GM18861 (cell line): ENCODE data around the gene WDR5.

Source experiments
- ATAC-seq: cut with Tn5 transposase; IDR thresholded peaks from one replicate; pipeline ENCODE4 v1.9.1; 2021; ENCODE audit not compliant: unreplicated experiment

Gene WDR5

DNA sequence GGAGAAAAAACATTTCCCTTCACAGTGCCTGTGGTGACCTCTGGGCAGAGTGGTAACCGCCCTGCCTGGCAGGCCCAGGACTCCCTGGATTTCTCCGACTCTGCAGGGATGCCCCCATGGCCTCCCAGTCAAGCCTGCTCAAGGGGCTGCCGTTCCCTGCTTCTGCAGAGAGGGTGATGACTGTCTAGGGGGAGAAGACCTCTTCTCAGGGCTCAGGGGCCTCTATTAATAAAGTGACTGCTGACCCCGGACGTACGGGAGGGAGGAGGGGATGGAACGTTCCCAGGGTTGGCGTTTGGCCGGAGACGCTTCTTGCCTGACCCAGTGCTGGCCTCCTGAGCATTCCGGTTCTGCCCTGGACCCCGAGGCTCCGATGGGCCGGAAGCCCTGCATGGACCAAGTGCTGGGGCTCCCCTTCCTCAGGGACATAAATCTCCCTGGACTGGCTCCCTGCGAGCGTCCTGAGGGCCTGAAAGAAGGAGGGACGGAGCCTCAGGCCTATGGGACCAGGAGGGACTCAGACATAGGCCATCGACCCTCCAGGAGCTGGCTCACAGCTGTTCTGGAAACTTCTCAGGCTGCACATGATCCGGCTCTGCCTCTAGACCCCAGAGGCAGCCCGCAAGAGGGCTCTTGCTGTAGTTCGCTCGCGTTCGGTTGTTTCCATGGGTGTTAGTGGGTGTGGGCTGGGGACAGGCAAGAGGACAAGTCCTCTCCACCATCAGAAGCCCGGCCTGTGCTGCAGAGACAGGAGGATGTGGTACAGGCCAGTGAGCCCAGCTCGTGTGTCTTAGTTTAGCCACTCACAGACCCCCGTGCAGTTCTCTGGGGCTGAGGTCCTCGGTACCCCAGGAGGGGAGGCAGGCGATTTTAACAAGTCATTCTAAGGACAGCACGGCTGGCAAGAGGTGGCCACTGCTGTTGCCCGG, 36.6 kb downstream of the WDR5 start:
- no peak for ATAC-seq

DNA sequence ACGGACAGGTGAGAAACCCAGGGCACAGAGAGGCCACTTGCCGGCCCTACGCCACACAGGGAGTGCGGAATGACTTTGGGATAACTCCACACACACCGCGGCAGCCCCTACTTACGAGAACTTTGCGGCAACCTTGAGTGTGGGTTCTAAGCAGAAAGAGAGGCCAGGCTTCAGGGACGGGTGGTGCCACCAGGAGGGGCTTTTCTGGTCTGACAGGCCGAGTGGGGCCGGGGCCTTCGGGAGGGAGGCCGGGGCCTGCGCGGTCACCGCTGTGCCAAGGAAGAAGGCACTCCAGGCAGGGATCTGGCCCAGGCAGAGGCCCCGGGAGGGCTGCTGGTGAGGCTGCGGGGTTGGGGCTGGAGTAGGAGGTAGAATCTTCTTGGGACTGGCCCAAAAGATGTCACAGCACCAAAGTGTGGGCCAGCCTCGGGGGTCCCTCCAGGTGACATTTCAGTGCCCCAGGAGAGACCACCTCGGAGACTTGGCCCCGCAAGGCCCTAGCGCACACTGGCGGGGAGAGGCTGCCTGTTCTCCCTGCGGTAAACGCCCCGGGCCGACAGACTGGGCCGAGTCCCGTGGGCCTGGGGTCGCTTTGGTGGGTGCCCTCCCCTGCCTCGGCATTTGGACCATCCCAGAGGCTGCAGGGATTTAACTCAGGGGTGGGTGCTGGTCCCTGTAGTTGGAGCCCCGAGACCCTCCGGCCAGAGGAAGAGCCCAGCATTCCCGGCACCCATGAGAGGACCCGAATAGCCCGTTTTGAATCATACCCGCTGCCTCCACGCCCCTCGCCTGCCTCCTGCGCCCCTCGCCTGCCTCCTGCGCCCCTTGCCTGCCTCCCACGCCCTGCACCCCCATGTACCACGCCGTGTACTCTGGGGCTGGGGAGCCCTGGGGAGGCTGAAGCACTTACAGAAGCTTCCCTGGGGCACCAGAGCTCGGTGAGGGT, 37.5 kb downstream of the WDR5 start:
- no peak for ATAC-seq

DNA sequence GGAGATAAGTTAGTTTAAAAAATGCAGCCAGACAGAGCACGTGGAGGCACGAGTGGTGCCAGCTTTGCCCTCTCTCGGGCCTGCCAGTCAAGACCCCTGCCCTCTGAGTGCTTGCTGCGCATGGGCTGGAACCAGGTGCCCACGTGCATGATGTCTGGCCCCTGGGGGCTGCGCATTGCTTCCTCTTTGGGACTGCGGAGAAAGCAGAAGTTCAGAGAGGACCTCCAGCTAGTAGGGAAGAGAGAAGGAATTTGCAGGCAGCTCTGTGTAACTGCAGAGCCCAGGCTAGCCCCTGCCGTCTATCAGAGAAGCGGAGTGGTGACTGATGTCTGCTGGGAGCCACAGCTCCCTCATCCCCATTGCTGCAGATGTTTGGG, 38.2 kb downstream of the WDR5 start:
- no peak for ATAC-seq

DNA sequence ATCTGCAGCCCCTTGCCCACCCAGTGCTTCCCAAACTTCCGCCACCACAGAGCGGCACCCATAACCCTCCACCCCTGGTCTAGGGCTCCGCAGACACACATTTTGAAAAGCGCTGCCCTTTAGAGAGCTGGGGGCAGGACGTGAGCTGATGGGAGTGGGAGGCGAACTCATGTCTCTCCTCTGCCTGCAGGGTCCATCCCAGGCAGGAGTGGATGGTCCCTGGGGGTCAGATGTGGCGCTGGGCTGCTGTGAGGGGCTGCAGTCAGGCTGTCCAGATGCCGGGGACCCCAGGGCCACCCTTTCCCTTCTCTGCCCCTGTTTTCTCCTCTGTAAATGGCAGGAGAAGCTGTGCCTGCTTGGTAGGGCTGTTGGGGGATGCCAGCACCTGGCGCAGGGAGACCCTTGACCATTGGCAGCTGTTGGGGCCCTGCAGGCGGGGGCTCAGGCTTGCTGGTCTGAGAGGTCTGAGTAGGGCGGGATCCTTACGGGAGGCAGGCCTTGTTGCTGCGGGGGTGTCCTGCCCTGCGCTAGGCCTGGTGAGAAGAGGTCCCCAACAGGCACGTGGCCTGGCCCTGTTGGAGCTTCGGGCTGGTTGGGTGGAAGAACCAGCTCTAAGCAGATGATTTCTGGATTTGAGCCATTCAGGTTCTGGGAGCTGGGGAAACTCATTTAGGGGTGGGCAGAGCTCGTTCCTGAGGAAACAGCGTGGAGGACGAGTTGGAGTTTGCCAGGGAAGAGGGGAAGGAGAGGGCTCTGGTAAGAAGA, 38.8 kb downstream of the WDR5 start:
- ATAC-seq = no peak

DNA sequence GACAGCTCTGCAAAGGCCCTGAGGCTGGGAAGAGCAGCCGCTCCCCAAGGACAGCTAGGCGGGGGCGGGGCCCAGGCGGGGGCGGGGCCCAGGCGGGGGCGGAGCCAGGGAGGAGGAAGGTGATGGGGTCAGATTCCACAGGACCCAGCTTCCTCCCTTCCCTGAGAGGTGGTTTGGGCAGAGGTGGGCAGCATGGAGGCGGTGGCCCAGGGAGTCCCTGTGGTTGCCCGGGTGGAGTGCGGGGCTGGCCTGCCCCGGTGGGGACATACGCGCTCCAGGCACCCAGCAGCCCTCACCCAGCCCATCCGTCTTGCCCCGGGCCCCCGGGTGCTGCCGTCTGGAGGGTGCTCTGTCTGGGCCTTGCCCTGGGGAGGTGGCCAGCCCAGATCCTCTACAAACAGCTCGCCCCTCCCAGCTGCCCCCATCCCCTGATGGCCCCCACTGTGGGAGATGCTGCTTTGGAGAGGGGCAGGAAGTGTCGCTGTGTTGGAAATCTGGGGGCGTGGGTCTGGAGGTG, 39.5 kb downstream of the WDR5 start:
- no peak for ATAC-seq

DNA sequence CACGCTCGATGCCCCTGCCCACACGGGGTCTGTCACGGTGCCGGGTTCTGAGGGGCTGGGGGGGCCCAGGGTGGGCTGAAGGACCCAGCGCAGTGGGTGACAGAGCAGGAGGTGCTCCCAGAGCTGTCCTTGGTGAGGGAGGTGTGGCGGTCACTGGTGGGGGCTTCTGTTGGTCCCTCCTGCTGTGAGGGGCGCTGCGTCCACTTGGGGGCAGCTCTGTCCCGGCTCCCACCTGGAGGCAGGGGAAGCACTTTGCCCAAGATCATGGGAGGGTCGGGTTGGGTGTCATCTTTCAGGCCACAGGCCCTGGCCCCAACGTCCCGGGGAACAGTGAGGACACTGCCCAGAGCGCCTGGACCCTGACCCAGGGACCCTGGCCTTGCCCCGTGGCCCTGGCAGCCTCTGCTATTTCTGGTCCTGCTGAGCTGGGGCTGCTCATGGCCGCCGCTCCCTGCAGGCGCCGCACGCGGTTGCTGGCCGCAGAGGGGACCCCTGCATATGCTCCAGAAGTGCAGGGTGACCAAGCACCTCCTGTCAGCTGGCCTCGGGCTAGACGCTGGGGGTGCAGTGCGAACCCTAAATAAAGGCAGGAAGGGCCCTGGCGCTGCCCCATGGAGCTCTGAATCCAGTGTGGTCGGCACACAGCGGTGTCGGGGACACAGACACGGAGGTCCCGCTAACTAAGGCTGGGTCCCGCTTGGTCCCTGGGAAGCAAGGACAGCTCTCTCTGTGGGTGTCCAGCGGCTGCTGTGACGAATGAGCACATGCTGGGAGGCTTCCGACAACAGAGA, 40.1 kb downstream of the WDR5 start:
- ATAC-seq = no peak

DNA sequence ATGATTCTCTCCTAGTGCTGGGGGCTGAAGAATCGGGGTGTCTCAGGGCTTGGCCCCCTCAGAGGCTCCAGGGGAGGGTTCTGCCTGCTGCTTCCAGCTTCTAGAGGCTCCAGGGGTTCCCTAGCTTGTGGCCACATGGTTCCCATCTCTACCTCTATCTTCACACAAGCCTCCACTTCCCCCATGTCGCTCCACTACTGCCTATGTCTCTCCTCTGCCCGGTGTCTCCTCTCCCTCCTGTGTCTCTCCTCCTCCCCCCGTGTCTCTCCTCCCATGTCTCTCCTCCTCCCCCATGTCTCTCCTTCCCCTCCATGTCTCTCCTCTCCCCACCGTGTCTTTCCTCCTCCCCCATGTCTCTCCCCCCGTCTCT, 40.7 kb downstream of the WDR5 start:
- no peak for ATAC-seq

DNA sequence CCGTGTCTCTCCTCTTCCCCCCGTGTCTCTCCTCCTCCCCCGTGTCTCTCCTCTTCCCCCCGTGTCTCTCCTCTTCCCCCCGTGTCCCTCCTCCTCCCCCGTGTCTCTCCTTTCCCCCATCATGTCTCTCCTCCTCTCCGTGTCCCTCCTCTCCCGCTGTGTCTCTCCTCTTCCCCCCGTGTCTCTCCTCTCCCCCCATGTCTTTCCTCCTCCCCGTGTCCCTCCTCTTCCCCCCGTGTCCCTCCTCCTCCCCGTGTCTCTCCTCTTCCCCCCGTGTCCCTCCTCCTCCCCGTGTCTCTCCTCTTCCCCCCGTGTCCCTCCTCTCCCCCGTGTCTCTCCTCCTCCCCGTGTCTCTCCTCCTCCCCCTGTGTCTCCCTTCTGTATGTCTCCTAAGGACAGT, 41.3 kb downstream of the WDR5 start:
- ATAC-seq = no peak

DNA sequence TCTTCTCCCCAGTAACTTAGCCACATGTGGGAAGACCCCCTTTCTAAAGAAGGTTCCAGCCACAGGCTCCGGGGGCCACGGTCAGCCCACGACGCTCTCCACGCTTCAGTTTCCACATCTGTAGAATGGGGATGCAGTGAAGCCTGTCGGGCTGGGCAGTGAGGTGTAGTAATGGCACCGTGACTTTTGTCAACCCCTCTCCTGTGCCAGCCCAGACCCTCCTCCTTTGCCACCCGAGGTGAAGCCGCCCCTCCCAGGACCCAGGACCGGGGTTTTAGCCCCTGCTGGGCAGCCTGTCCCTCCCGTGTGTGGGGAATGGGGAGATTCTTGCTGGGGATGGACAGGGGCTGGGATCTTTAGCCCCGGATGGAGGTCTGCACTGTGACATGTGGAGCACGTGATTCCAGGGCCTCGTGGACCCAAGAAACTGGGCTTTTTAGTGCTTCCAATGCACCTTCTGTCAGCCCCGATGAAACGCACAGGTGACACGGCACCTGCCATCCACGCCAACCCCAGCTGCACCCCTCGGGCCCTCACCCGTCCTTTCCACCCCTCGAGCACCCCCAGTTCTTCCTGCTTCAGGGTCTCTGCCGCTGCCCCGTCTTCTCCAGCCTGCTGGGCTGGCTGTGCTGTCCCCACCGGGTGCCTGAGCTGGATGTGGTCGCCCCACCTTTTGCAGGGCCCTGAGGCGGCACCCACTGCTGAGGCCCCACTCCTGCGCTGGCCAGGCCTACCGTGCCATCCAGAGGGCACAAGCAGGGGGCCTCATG, 41.9 kb downstream of the WDR5 start:
- no peak for ATAC-seq

DNA sequence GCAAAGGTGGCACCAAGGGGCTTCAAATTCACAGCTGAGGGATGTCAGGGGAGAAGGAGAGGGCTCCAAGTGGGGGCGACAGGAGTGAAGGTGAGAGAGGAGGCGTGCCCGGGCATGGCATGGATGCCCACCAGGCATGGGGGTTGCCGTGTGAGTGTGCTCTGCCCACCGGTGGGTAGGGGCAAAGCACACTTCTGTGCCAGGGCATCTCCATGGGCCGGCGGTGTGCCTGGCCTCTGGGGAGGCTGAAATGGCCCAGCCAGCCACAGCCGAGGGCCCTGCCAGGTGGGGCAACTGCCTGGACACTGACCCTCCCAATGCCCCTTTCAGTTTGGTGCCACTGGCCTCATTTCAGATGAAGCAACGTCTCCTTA, 42.5 kb downstream of the WDR5 start:
- no peak for ATAC-seq

DNA sequence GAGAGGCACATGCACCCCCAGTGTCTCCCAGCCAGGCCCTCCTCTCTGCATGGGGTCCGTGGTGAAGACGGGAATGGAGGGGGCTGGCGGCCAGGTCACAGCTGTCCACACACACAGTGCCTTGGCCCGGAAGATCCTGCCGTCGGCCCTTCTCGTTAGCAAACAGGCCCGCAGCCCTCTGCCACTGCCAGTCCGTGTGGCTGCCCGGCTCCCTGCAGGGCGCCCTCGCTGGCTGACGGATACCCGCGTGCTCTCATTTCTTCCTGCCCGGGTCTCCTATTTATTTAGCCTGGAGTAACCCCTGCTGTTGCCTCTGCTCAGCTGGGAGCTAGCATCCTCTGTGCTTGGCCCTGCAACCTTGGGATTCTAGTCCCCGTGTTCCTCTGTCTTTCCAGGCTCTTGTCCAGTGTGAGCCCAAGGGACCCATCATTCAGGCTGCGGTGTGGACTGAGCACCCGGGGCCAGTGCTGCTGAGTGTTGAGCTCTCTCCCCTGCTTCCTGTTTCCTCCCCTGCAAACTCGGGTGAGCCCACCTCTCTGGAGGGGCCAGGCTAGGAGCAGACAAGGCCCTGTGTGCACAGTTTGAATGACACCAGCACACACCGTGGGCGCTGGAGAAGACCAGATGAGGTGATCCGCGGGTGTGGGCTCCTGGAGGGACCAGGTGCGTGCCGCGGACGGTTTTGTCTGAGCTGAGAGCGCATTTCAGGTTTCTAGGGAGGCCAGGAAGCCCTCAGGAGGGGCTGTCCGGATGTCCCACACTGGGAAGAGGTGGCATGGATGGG, 43.1 kb downstream of the WDR5 start:
- ATAC-seq = no peak

DNA sequence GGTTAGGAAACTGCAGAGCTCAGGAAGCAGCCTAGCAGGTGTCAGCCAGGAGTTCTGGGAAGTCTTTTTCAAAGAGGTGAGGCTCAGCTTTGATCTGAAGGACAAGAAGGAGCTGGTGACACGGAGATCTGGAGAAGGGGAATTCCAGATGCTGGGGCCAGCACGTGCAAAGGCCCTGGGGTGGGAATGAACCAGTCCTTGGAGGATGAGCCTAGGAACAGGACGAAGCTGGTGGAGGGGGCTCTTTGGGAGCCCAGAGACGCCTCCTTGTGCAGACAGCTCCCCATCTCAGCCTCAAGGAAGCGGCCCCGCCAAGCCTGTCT, 43.7 kb downstream of the WDR5 start:
- ATAC-seq = no peak

DNA sequence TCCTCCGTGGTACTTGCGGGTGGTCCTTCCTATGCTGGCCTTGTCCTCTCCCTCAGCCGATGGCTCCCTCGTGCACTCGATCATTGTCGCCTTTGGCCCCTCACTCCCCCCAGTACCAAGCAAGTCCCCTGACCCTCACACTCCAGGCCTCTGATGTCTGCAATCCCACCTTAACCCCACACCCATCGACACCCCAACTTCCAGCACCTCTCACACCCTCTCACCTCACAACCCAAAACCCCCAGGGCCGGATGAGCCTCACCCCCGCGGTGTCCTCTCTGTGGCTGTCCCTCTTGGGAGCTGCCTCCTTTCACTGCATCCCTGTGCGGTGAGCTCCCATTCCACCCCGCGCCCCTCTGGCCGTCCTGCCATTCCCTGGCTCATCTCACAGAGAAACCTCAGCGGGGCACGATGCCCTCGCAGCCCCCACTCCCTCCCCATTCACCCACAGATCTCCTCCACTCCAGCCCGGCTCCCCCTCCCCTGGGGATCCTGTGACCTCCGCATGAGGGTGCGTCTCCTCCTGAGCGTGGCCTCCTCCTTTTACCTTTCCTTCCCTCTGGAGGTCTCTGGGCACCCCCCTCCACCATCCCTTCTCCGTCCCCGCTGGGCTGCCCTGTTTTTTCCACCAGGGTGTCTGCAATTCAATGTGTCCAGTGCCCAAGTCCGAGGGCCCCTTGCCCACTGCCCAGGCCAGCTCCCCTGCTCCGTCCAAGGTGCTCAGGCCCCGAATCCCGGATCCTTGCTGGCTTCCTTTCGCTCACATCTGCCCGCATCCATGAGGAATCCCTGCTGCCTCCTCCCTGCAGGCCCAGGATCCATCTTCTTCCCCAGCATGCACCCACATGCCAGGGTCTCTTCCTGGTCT, 44.3 kb downstream of the WDR5 start:
- no peak for ATAC-seq

DNA sequence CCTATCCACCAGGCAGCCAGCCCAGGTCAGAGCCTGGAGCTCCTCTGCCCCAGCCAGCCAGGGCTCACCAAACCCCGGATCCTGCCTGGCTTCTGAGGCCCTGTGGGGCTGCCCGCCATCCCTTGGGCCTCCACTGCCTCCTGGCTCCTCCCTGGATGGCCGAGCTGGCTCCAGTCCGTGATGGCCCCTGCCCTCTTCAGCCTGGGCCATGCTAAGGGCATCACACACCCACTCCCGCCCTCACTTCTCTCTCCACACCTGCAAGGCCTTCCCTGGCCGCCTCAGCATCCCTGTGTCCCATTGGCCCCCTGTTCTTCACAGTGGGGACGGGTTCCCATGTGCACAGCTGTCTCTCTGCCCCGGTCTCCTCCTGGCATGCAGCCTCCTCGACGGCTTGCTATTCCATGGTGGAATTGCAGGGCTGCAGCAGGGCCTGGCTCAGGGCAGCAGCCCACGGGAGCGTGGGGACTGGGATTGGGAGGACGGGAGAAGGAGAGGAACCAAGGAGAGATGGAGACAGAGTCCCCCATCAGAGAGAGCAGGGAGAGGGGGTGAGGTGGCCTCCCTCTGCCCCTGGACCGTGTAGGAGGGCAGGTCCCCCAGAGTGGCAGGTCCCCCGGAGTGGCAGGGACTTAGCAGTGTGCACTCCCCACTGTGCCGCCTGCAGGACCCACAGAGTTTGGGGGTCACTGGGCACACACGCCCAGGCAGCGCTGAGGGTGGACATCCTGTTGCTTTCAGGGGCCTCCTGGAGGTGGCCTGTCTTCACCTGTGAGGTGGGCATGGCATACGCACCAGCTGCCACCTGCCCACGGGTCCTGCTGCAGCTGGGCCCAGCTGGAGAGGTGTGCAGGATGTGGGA, 45.1 kb downstream of the WDR5 start:
- ATAC-seq = no peak

DNA sequence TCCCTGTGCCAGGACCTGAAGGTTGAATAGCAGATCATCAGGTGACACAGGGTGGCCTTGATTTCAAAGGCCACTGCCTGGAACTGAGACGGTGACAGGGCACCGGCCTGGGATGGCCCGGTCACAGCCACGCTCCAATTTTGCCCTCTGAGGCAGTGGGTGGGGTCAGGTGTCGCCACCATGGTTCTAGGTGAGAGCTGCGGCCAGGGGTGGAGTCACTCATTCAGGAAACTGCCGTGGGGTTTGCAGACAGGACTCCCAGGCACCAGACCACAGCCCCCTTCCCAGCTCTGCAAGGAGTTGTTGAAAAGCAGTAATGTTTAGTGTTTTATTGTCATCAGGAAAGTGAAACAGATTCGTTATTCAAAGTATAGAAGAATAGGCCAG, 45.8 kb downstream of the WDR5 start:
- no peak for ATAC-seq

DNA sequence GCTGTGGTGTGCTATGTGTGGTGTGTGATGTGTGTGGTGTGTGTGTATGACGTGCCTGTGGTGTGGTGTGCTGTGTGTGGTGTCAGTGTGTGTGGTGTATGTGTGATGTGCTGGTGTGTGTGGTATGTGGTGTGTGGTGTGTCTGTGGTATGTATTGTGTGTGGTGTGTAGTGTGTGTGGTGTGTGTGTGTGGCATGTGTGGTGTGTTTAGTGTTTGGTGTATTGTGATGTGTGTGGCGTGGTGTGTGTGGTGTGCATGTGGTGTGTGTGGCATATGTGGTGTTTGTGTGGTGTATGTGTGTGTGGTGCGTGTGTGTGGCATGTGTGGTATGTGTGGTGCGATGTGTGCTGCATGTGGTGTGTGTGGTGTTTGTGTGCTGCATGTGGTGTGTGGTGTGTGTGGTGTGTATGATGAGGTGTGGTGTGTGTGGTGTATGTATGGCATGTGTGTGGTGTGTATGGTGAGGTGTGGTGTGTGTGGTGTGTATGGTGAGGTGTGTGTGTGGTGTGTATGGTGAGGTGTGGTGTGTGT, 46.7 kb downstream of the WDR5 start:
- ATAC-seq = no peak

DNA sequence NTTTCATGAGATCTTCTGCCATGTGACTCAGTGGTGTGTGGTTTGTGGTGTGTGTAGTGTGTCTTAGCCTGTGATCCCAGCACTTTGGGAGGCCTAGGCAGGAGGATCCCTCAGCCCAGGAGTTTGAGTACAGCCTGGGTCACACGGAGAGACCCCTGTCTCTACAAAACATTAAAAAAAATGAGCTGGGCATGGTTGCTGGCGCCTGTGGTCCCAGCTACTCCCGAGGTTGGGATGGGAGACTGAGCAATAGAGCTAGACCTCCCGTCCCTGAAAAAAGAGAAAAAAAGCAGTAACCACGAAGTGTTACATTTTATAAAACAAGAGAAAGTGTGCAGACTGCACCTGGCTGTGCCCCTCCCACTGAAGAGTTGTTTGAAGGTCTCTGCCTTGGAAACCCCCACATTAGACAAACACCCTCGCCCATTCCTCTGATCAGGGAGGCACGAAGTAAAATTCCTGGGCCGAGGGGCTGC, 49.7 kb downstream of the WDR5 start:
- no peak for ATAC-seq
